ENCODE results near the gene NCAM2. TPM values are rescaled to one million over a fixed set of nuclear protein-coding genes. Genes with fewer than 3 reads are reported as not detected.

NCAM2 gene
- total and polyA plus RNA-seq, 2 of the 8 experiments (the other 6 are each of a cell fraction or from before 2014, with no cell fraction given): 0.14 to 1.1 TPM

DNA sequence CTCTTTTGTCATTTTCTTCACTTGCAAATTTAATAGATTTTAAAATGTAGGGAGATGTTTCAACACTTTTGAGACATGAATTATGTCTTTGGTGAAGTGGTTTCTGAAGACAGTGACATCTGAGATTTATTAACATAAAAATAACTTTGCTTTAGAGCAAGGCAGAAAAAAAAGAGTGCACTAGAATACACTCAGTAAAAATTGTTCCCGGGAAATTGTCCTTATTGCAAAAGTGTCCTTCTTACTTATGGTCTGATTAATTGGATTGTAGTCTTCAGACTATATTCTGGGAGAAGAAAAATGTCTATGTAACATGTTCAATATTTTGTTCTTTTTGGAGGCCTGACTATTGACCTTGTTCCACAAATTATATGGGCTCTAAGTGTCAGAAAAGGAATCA is 468.5 kb downstream of the NCAM2 start:
- Histone ChIP-seq H3K27me3 (replicated peaks in 1 of 4; ENCODE audit: control insufficient read depth in 3 of 4, extremely low read depth in 1 of 4, insufficient read depth in 3 of 4, low read length in 3 of 4) (no peaks in the 10 kb centered on the region), H2BK120ac (replicated peaks; ENCODE audit: low read depth, low read length) (no peak overlapping the region), H3K14ac (ENCODE audit: insufficient read length) (no peak overlapping the region), H4K20me1 (replicated peaks in 1 of 2; ENCODE audit: control insufficient read depth in 1 of 2, insufficient read depth in 2 of 2, low read length in 2 of 2) (no peaks in the 10 kb centered on the region), H3K4me3 (ENCODE audit: extremely low read depth in 1 of 4, insufficient read depth in 2 of 4, low read depth in 3 of 4, low read length in 4 of 4) (no peak overlapping the region), H2BK5ac (ENCODE audit: low read depth, low read length) (no peak overlapping the region), H4K5ac (ENCODE audit: insufficient read length, low read depth, low read length) (no peak overlapping the region), H3K79me2 (ENCODE audit: control insufficient read depth in 1 of 2, insufficient read depth in 2 of 2, low read length in 2 of 2) (no peaks in the 10 kb centered on the region), H3K79me1 (ENCODE audit: low read depth, low read length) (no peaks in the 10 kb centered on the region), H3K27ac (ENCODE audit: low read depth, low read length) (no peak overlapping the region), H3K9ac (replicated peaks in 1 of 4; ENCODE audit: extremely low read depth in 1 of 4, low read depth in 3 of 4, low read length in 3 of 4) (no peak overlapping the region), H3K23ac (ENCODE audit: insufficient read length) (no peak overlapping the region), H2AK5ac (ENCODE audit: low read depth, low read length) (no peak overlapping the region), H2AFZ (ENCODE audit: low read length) (no peak overlapping the region), H3K23me2 (ENCODE audit: low read depth, low read length) (no peaks in the 10 kb centered on the region), H4K91ac (replicated peaks; ENCODE audit: insufficient read length, low read length) (no peak overlapping the region), H2BK15ac (ENCODE audit: low read length) (no peak overlapping the region), H2BK20ac (ENCODE audit: low read length) (no peak overlapping the region), H4K8ac (ENCODE audit: extremely low read depth, insufficient read depth, low read length) (no peak overlapping the region), H3K4me1 (replicated peaks in 1 of 4; ENCODE audit: control insufficient read depth in 3 of 4, insufficient read depth in 4 of 4, low read length in 3 of 4) (no peaks in the 10 kb centered on the region), H3K36me3 (ENCODE audit: control insufficient read depth in 2 of 4, insufficient read depth in 4 of 4, low read length in 3 of 4) (no peaks in the 10 kb centered on the region), H3K56ac (replicated peaks; ENCODE audit: insufficient read length, low read depth, low read length) (no peak overlapping the region), H2BK12ac (ENCODE audit: low read depth, low read length) (no peak overlapping the region), H3K4ac (replicated peaks; ENCODE audit: insufficient read length, low read depth, low read length) (no peak overlapping the region), H3K9me3 (ENCODE audit: insufficient read depth in 2 of 2, low read depth in 1 of 2, low read length in 1 of 2) (no peaks in the 10 kb centered on the region), H3K4me2 (ENCODE audit: insufficient read depth in 1 of 2, low read depth in 2 of 2, low read length in 2 of 2) (no peak overlapping the region), H3K18ac (ENCODE audit: extremely low read depth, low read length) (no peak overlapping the region)
- CTCF ChIA-PET (ENCODE audit: partially characterized antibody): no interaction called here
- POLR2A ChIA-PET (ENCODE audit: partially characterized antibody): no interaction called here
- WGBS, 2 experiments (ENCODE audit: extremely low coverage in 1 of 2, insufficient coverage in 1 of 2, insufficient read length in 1 of 2, insufficient replicate concordance in 2 of 2, low coverage in 1 of 2, low lambda C conversion rate in 2 of 2, missing lambda C conversion rate in 1 of 2): 95% methylated on average over 1 of the region's 1 CpG; no CpG with 5 or more reads in 1 of the 2 experiments
- no peak for TF ChIP-seq KDM4A (IDR thresholded peaks at IDR 0.05; ENCODE audit: low read depth, low read length, severe bottlenecking)
- no peak for TF ChIP-seq TAF7 (optimal IDR thresholded peaks at IDR 0.05; ENCODE audit: borderline replicate concordance, low read depth, low read length)
- TF ChIP-seq EZH2 (IDR thresholded peaks at IDR 0.05; ENCODE audit: low read depth, low read length, severe bottlenecking): no peak
- no peak for TF ChIP-seq JUN (IDR thresholded peaks at IDR 0.05; ENCODE audit: low read depth, low read length)
- TF ChIP-seq CREB1 (IDR thresholded peaks at IDR 0.05): no peak
- TF ChIP-seq KDM5A (IDR thresholded peaks at IDR 0.05; ENCODE audit: low read length): no peak
- no peak for TF ChIP-seq RXRA (IDR thresholded peaks at IDR 0.05; ENCODE audit: insufficient read depth, low read depth, low read length)
- TF ChIP-seq, protein P1, sequence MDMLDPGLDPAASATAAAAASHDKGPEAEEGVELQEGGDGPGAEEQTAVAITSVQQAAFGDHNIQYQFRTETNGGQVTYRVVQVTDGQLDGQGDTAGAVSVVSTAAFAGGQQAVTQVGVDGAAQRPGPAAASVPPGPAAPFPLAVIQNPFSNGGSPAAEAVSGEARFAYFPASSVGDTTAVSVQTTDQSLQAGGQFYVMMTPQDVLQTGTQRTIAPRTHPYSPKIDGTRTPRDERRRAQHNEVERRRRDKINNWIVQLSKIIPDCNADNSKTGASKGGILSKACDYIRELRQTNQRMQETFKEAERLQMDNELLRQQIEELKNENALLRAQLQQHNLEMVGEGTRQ (IDR thresholded peaks at IDR 0.05; ENCODE audit: low read length): no peak
- no peak for TF ChIP-seq GTF2F1 (IDR thresholded peaks at IDR 0.05; ENCODE audit: borderline replicate concordance, low read depth, low read length)
- no peak for TF ChIP-seq GABPA (IDR thresholded peaks at IDR 0.05; ENCODE audit: borderline replicate concordance, insufficient read depth, low read length)
- FAIRE-seq (no peak), DNase-seq (ENCODE audit: low read depth in 1 of 2, low spot score in 2 of 2) (no peak)
